Esophagus muscularis mucosa (tissue), 4 donors: ENCODE data around the gene CHERP. TPM values are rescaled to one million over a fixed set of nuclear protein-coding genes. Genes with fewer than 3 reads are reported as not detected.
A peak's percentile ranks its signal among the peaks of the same experiment; 100 is the strongest.
"Not testable (repeated sequence)": the region's sequence is repeated elsewhere in the genome, so short reads cannot be mapped to it uniquely, and the experiment has no call there.

Experiments used
- DNase-seq: peaks from one replicate; pipeline ENCODE4 v3.0.0-alpha.2; 2017; ENCODE audit errors: extremely low spot score
- H3K27ac ChIP-seq, 4 donors: fragments of 200-600 bp; sonication (generic); replicated peaks in 1 of 4; 1 replicate in 3 of 4; 2 replicates in 1 of 4; pipeline ENCODE4 v1.5.1; 2016 to 2019; ENCODE audit warnings: mild to moderate bottlenecking in 1 of 4
- H3K27me3 ChIP-seq, 4 donors: fragments of 200-600 bp; sonication (generic); one replicate each; pipeline versions ENCODE4 v1.5.1 to v1.6.0; 2016 to 2019
- H3K36me3 ChIP-seq, 4 donors: fragments of 200-600 bp; sonication (generic); one replicate each; pipeline ENCODE4 v1.5.1; 2016 to 2019
- H3K4me1 ChIP-seq, 4 donors: fragments of 200-600 bp; sonication (generic); one replicate each; pipeline ENCODE4 v1.5.1; 2016 to 2019
- H3K4me3 ChIP-seq, 4 donors: fragments of 200-600 bp; sonication (generic); 1 replicate in 2 of 4; 2 replicates in 2 of 4; pipeline ENCODE4 v1.5.1; 2016 to 2019; ENCODE audit warnings: mild to moderate bottlenecking in 4 of 4, moderate library complexity in 1 of 4
- H3K9me3 ChIP-seq, 4 donors: fragments of 200-600 bp; sonication (generic); 1 replicate in 3 of 4; 2 replicates in 1 of 4; pipeline ENCODE4 v1.5.1; 2016 to 2019
- CTCF ChIP-seq, 3 experiments: fragments of 200-600 bp in 2 of 3; fragments of 450-650 bp in 1 of 3; sonication (generic) in 2 of 3; IDR thresholded peaks; one replicate each; pipeline ENCODE4 v1.5.1; 2017 to 2019; ENCODE audit warnings: antibody characterized with exemption in 3 of 3, mild to moderate bottlenecking in 2 of 3, moderate library complexity in 1 of 3
- EP300 ChIP-seq: sonication (generic); formaldehyde crosslinking; IDR thresholded peaks from one replicate; pipeline ENCODE4 v1.6.1; 2017; ENCODE audit warnings: antibody characterized with exemption
- POLR2A ChIP-seq: fragments of 450-650 bp; IDR thresholded peaks from one replicate; pipeline ENCODE4 v1.6.1; 2017; ENCODE audit warnings: antibody characterized with exemption, moderate library complexity, mild to moderate bottlenecking, low read depth
- POLR2AphosphoS5 ChIP-seq, 2 donors: sonication (generic); formaldehyde crosslinking; IDR thresholded peaks; one replicate each; pipeline ENCODE4 v1.6.1; 2017; ENCODE audit warnings: antibody characterized with exemption in 2 of 2
- WGBS: methylation state at CpG from one replicate; pipeline ENCODE4 v1.1.5; 2018; 5-methylcytosine and 5-hydroxymethylcytosine counted together
- intact Hi-C: fragments of 100-400 bp; cut with DNase I; formaldehyde crosslinking; loops from one replicate; pipeline ENCODE4 v1.15.1; 2023
- total RNA-seq, 4 donors: library from RNA; depleted of rRNA; stranded (reverse); fragments of >200 nt; gene quantifications; one replicate each; pipeline versions ENCODE4 v1.1.0 to v1.2.1, GENCODE V29; 2016

The CHERP gene
- total RNA-seq, 4 donors from 2014 or later = 9.1 to 18.0 (median 12.9) TPM

DNA sequence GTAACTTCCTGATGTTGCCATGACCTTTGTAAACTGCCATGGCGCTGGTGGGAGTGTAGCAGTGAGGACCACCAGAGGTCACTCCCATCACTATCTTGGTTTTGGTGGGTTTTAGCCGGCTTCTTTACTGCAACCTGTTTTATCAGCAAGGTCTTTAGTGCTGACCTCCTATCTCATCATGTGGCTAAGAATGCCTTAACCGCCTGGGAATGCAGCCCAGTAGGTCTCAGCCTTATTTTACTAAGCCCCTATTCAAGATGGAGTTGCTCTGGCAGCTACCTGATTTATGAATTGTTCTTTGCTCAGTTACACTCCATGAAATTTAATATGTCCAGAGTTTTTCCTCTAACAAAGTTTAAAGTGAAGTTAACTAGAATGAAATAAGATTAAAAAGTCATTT is 65.8 kb downstream of the CHERP start:
- DNase-seq = no peak
- WGBS = 73% methylated on average over 3 of the region's 3 CpGs
- TF ChIP-seq POLR2A (no peak), CTCF (IDR thresholded peaks at IDR 0.05) (no peak), EP300 (no peak), POLR2AphosphoS5 (IDR thresholded peaks at IDR 0.05) (no peak)
- Histone ChIP-seq H3K27ac (no peak overlapping the region), H3K4me3 (no peak overlapping the region), H3K4me1 (peaks cover 4 to 7% (median 7%) of the 10 kb centered on the region in 4 donors), H3K9me3 (peaks cover 0 to 6% (median 2%) of the 10 kb centered on the region in 4 donors), H3K36me3 (no peaks in the 10 kb centered on the region), H3K27me3 (no peaks in the 10 kb centered on the region)
- intact Hi-C loops = no loop called here

DNA sequence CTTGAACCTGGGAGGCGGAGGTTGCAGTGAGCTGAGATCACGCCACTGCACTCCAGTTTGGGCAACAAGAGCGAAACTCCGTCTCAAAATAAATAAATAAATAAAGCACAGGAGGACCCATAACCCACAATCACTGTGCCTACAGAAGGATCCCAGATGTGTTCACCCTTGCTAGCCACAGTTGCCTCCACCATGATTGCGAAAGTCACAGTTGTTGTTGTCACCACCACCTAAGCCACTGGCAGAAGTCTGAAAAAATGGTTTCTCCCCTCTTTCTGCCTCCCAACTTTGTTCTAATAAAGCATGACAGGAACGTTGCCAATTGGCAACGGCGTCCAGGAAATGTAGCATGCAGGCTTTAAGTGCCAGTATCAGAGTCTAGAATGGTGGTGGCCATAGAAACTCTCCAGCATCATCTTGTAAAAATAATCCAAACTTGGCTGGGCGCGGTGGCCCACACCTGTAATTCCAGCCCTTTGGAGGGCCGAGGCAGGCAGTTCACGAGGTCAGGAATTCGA is 68.3 kb downstream of the CHERP start:
- H3K9me3 ChIP-seq = peaks cover 0 to 6% (median 2%) of the 10 kb centered on the region in 4 donors
- H3K27me3 ChIP-seq = no peaks in the 10 kb centered on the region
- intact Hi-C loops = no loop called here
- no peak for DNase-seq
- no peak overlapping the region for H3K27ac ChIP-seq
- 84% methylated on average over 13 of the region's 13 CpGs for WGBS
- H3K36me3 ChIP-seq = no peaks in the 10 kb centered on the region
- peaks cover 25 to 32% (median 30%) of the 10 kb centered on the region in 4 donors for H3K4me1 ChIP-seq
- H3K4me3 ChIP-seq = no peak overlapping the region
- no peak for TF ChIP-seq CTCF (IDR thresholded peaks at IDR 0.05)
- TF ChIP-seq EP300 = no peak
- no peak for TF ChIP-seq POLR2AphosphoS5 (IDR thresholded peaks at IDR 0.05)
- no peak for TF ChIP-seq POLR2A

DNA sequence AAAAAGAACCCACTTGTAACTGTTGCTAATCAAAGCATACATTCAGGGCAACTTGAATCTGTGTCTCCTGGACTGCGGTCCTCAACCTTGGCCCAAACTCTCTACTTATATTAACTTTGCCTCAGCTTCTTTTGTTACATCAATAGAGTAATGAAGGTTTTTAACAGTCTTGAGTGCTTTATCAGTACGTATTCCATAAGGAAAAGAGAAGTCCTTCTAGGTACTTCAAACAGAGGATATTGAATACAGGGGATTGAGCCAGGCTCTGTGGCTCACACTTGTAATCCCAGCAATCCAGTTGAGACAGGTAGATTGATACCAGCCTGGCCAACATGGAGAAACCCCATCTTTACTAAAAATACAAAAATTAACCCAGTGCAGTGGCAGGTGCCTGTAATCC is 69.2 kb downstream of the CHERP start:
- 97% methylated on average over 2 of the region's 2 CpGs for WGBS
- H3K4me3 ChIP-seq = no peak overlapping the region
- TF ChIP-seq CTCF (IDR thresholded peaks at IDR 0.05) (no peak), POLR2AphosphoS5 (IDR thresholded peaks at IDR 0.05) (no peak), POLR2A (no peak), EP300 (no peak)
- no peaks in the 10 kb centered on the region for H3K27me3 ChIP-seq
- peaks cover 0 to 6% (median 2%) of the 10 kb centered on the region in 4 donors for H3K9me3 ChIP-seq
- intact Hi-C loops = no loop called here
- no peak overlapping the region for H3K27ac ChIP-seq
- H3K4me1 ChIP-seq = peaks cover 35 to 41% (median 38%) of the 10 kb centered on the region in 4 donors
- DNase-seq = no peak
- H3K36me3 ChIP-seq = no peaks in the 10 kb centered on the region

DNA sequence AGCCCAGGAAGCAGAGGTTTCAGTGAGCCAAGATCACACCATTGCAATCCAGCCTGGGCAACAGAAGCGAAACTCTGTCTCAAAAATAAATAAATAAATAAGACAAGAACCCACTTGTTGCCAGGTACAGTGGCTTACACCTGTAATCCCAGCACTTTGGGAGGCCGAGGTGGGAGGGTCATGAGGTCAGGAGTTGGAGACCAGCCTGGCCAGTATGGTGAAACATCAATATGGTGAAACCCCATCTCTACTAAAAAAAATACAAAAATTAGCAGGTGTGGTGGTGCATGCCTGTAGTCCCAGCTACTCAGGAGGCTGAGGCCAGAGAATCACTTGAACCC is 69.7 kb downstream of the CHERP start:
- H3K4me3 ChIP-seq = peak overlapping the region; percentile 81 to 99 (median 97)
- H3K27me3 ChIP-seq, DNase-seq, H3K36me3 ChIP-seq, H3K9me3 ChIP-seq, intact Hi-C loops: not testable (repeated sequence)
- peak overlapping the region; percentile 88 to 94 (median 91) for H3K27ac ChIP-seq
- H3K4me1 ChIP-seq = peaks cover 38 to 45% (median 43%) of the 10 kb centered on the region in 4 donors
- WGBS = 33% methylated on average over 1 of the region's 2 CpGs

DNA sequence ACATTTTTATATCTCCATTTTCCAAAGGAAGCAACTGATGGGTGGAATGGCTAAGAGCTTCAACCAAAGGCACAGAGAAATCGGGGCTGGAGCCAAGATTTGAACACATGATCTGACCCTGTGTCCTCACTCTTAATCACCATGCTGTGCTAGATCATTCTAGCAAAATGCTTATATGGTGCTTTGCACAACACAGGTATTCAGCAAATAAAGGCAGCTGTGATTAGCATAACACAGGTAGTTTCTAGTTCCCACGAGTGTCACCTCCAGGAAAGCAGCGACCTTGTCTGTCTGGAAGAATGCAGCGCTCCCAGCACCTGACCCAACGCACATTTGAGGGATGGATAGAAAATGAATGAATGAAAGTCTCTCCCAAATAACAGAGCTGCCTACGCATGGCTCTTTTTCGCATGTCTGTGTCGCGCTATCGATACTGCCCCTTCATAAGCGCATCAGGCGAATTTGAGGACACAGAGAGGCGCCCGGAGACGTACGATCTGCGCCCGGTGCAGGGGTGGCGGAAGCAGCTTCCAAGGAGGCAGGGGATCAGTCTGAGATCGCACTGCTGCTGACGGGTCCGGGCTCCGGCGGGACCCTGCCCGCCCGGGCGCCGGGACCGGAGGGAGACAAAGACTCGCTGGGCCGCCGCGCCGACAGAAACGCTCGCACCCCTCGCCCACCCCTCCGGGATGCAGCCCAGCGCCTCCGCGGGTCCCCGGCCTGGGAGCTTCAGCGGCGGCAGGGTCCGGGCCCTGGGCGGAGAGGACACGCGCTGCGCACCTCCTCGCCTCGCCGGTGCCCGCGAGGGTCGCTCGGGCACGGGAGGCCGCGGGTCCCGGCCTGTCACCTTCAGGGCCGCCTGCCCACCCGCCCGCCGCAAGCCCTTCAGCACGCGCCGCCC is 71.1 kb downstream of the CHERP start:
- no peak for DNase-seq
- no peak for TF ChIP-seq POLR2A
- TF ChIP-seq CTCF (IDR thresholded peaks at IDR 0.05) = no peak
- no peak for TF ChIP-seq POLR2AphosphoS5 (IDR thresholded peaks at IDR 0.05)
- no peaks in the 10 kb centered on the region for H3K36me3 ChIP-seq
- under 1% methylated on average over 21 of the region's 67 CpGs for WGBS
- H3K4me1 ChIP-seq = peaks cover 51 to 58% (median 55%) of the 10 kb centered on the region in 4 donors
- H3K9me3 ChIP-seq = peaks cover 0 to 6% (median 2%) of the 10 kb centered on the region in 4 donors
- no peaks in the 10 kb centered on the region for H3K27me3 ChIP-seq
- peak overlapping the region; percentile 81 to 99 (median 97) for H3K4me3 ChIP-seq
- intact Hi-C loops = no loop called here
- peak overlapping the region; percentile 88 to 94 (median 91) for H3K27ac ChIP-seq
